Activated naive CD8-positive, alpha-beta T cell (primary cell): ENCODE results near the gene HEXIM2.

Experiments
- H3K27ac Mint-ChIP-seq: one replicate; pipeline ENCODE4 v1.8.0; 2021; ENCODE audit warnings: mixed read lengths
- H3K27me3 Mint-ChIP-seq: one replicate; pipeline ENCODE4 v1.8.0; 2021; ENCODE audit warnings: mixed read lengths
- H3K36me3 Mint-ChIP-seq: one replicate; pipeline ENCODE4 v1.8.0; 2021; ENCODE audit warnings: mixed read lengths
- H3K4me1 Mint-ChIP-seq: one replicate; pipeline ENCODE4 v1.8.0; 2021; ENCODE audit warnings: low read depth, mixed read lengths
- H3K4me3 Mint-ChIP-seq: one replicate; pipeline ENCODE4 v1.8.0; 2021; ENCODE audit warnings: mild to moderate bottlenecking, mixed read lengths
- H3K9me3 Mint-ChIP-seq: one replicate; pipeline ENCODE4 v1.8.0; 2021; ENCODE audit warnings: low read depth, mixed read lengths

Gene HEXIM2

DNA sequence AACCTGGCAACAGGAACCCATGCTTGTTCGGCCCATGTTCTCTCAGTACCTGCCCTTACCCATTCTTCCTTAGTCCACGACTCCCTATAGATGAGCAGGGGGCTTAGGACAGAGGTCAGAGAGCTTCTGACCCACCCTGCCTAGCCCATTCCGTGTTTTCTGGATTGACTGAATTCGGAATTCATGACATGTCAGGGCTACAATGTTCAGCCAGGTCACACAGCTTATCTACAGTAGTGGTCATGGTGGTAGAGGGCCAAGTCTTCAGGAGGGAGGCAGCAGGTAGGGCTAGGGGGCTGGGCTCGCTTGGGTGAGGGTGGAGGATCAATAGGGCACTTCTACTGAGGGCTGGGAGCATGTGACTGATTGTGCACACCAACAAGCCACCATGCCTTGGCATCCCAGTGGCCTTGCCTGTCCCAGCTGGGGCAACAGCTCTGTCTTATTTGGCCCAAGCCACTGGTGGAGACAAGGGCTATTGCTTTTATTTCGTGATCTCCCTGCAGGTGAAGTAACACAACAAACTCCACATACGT lies 3.1 kb downstream of the HEXIM2 start:
- Mint-ChIP-seq H3K27me3 (no peaks in the 10 kb centered on the region), H3K4me3 (no peak overlapping the region), H3K36me3 (peaks cover 4% of the 10 kb centered on the region), H3K27ac (no peak overlapping the region), H3K9me3 (no peaks in the 10 kb centered on the region), H3K4me1 (peaks cover 14% of the 10 kb centered on the region)

DNA sequence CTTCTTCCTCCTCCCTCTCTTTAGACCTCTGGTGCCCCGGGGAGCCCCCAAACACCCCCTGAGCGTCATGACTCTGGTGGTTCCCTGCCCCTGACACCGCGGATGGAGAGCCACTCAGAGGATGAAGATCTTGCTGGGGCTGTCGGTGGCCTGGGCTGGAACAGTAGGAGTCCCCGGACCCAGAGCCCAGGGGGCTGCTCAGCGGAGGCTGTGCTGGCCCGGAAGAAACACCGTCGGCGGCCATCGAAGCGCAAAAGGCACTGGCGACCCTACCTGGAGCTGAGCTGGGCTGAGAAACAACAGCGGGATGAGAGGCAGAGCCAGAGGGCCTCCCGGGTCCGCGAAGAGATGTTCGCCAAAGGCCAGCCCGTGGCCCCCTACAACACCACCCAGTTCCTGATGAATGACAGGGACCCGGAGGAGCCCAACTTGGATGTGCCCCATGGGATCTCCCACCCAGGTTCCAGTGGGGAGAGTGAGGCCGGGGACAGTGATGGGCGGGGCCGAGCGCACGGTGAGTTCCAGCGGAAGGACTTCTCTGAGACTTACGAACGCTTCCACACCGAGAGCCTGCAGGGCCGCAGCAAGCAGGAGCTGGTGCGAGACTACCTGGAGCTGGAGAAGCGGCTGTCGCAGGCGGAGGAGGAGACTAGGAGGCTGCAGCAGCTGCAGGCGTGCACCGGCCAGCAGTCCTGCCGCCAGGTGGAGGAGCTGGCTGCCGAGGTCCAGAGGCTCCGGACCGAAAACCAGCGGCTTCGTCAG lies 7.5 kb downstream of the HEXIM2 start:
- H3K4me3 Mint-ChIP-seq, result no peak overlapping the region

DNA sequence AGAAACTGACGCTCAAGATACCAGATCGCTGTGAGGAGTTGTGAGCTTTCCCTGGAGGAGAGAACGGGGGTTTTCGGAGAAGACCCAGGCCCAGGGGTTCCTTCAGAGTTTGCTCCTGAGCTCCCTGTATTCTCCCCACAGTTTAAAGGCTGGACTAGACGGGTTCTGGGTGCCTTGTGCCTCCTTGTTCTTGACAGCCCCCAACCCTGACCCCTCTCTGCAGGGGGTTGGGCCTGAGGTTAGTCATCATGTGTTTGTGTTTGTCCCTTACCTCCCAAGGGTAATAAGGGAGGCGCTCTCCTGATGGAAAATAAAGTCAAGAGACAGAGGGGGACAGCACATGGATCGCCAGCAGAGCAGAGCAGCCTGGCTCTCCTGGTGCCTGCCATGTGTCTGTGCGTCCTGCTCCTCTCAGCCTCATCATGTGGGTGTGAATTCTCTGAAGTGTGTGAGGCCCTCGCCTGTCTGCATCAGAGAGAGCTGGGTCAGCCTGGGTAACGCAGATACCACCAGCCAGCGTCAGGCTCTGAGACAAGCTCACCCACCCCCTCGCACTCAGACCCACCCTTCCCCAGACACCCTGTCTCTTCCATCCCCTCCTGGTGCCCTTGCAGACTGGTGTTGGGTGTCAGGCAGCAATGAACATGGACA lies 8.7 kb downstream of the HEXIM2 start:
- Mint-ChIP-seq H3K4me1 (peaks cover 22% of the 10 kb centered on the region), H3K27me3 (no peaks in the 10 kb centered on the region), H3K27ac (peak overlapping the region; percentile 61), H3K4me3 (no peak overlapping the region), H3K36me3 (peaks cover under 1% of the 10 kb centered on the region), H3K9me3 (no peaks in the 10 kb centered on the region)

More for the DNA sequence above, 7.5 kb downstream of the HEXIM2 start:
- Mint-ChIP-seq H3K27me3 (no peaks in the 10 kb centered on the region), H3K36me3 (peaks cover 4% of the 10 kb centered on the region), H3K27ac (no peak overlapping the region), H3K4me1 (peaks cover 25% of the 10 kb centered on the region), H3K9me3 (no peaks in the 10 kb centered on the region)

DNA sequence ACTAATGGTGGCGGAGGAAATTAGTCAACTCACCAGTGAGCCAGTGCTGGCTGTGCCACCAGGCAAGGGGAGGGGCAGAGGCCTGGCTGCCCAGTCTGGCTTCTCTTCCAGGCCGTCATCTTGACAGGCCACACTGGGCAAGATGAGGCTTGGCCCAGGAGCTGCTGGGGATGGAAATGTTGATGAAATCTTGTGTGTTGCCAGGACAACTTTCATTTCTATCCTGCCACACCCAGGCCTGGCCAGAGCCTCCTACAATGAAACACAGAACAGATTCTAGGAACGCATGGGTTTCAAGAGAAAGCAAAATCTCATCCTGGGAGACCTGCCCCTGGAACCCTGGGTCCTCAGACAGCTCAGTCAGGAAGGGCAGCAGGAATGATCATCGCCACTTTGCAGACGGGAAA lies 9.3 kb downstream of the HEXIM2 start:
- Mint-ChIP-seq H3K4me3 (no peak overlapping the region), H3K4me1 (peaks cover 21% of the 10 kb centered on the region), H3K36me3 (no peaks in the 10 kb centered on the region), H3K9me3 (no peaks in the 10 kb centered on the region), H3K27ac (peak overlapping the region; percentile 61), H3K27me3 (no peaks in the 10 kb centered on the region)

DNA sequence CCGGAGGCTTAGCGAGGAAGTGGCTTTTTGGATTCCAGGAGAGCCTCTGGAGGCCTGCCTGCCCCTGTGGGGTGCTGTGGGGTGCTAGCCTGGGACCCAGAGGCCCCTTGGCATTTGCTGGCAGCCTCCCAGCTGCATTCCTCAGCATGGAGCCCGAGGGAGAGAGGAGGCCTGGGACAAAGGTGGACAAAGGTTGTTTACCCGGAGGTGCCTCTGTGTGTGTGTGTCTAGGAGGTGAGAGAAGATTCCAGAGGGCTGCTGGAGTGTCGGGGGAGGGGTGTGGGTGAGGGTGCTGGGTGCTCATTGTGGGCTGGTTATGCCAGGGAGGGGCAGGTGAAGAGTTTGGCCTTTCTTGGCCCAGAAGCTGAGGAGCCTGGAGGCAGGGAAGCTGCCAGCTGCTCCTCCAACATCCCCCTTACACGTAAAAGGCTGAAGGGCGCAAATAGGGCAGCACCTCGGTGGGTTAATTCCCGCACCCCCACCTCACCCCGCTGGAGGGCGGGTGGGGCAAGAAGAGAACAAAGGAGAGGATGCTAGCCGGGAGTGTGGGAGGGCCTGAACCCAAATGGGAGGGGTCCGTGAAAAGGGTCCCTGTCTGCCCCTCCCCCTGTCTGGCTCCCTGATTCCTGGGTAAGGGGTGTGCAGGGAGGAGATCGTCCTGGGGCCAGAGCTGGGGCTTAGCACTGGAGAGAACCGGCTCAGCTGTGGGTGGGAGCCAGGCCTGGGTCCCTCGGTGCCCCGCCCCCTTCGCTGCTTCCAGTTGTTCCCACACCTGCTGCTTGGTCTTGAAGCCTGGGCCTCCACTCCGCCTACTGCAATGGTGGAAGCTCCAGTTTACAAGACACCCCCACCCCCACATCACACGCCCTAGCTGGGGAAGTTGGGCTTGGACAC lies 9.9 kb downstream of the HEXIM2 start:
- Mint-ChIP-seq H3K27me3 (no peaks in the 10 kb centered on the region), H3K27ac (peak overlapping the region; percentile 61), H3K36me3 (no peaks in the 10 kb centered on the region), H3K4me1 (peaks cover 21% of the 10 kb centered on the region), H3K4me3 (no peak overlapping the region), H3K9me3 (no peaks in the 10 kb centered on the region)

DNA sequence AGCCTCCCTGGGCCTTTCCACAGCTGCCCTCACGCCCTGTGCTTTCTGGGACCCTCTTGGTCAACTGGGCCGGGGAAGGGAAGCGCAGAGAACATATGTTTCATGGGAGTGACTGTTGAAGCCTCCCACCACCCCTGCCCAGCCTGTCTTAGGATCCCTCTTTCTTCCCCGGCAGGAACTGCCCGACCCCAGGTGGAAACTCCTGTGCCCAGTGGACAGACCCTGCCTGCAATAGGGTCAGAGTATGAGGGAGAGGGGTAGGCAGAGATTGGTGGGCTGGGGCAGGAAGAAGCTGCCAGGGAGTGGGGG lies 10.5 kb downstream of the HEXIM2 start:
- Mint-ChIP-seq H3K9me3 (no peaks in the 10 kb centered on the region), H3K36me3 (no peaks in the 10 kb centered on the region), H3K4me3 (peak overlapping the region; percentile 76), H3K4me1 (peaks cover 21% of the 10 kb centered on the region), H3K27ac (peak overlapping the region; percentile 88), H3K27me3 (no peaks in the 10 kb centered on the region)

DNA sequence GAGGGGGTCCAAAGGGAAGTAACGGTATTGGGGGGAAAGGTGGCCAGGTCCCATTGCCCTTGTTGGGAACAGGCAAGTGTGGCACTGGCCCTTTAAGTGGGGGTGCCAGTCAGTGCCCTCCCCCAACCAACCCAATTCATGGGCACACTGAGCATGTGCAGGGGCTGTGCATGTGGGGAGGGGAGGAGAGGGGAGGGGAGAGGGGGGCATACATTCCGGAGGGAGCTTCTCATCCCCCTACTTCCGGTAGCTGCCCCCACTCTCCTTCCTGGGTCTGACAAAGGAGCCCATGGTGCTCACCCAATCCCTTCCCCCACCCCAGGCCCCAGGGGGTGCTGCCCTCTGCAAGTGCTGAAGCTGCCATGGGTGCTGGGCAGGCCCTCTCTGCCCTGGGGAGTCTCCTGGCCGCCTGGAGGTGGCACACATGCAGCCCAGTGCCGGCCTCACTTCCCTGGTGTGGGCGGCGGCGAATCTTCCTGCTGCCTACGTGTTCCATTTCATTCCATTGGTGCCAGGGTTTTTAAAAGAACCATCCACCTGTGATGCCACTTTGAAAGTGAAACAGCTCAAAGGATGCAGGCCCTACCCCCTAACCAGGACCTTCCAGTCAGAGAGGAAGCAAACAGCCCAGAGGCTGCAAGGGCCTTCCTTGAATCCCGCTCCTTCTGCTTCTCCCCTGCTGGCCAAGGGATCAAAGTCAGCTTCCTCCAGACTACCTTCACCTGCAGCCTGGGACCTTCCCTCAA lies 11.0 kb downstream of the HEXIM2 start:
- Mint-ChIP-seq H3K27ac (peak overlapping the region; percentile 88), H3K4me1 (peaks cover 21% of the 10 kb centered on the region), H3K4me3 (peak overlapping the region; percentile 76), H3K36me3 (no peaks in the 10 kb centered on the region), H3K9me3 (no peaks in the 10 kb centered on the region), H3K27me3 (no peaks in the 10 kb centered on the region)

DNA sequence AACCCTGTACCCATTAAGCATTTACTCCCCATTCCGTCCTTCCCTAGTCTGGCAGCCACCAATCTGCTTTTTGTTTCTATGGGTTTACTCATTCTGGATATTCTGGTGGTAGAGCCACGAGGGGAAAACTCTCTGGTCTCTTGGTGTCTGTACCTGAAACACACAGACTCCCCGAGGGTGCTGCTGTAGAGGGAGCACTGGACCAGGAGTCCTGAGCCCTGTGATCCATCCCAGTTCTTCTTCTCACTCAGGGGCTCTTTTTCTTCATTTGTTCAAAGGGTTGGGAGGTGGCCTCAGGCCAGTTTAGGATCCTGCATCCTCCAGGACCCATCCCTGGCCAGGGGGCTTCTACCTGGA lies 14.1 kb downstream of the HEXIM2 start:
- no peaks in the 10 kb centered on the region for H3K9me3 Mint-ChIP-seq
- no peaks in the 10 kb centered on the region for H3K27me3 Mint-ChIP-seq
- H3K36me3 Mint-ChIP-seq, result no peaks in the 10 kb centered on the region
- H3K4me3 Mint-ChIP-seq, result no peak overlapping the region
- peaks cover 19% of the 10 kb centered on the region for H3K4me1 Mint-ChIP-seq
- no peak overlapping the region for H3K27ac Mint-ChIP-seq

DNA sequence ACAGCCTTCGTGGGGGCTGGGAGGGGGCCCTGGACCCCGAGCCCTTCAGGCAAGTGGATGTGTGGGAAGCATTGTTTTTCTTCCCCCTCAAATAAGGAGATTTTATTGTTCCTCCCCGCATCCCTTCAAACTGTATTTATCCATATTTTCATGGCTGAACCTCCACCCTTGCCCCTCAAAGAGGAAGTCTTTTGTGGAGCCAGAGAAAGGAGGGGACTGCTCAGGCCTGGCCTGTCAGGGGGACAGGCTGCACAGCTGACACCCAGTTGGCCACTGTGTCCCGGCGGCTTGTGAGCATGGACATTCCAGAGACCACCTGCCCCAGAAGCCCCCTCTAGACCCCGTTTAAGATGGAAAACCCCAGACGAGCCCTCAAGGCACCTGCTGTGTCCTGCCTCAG lies 15.9 kb downstream of the HEXIM2 start:
- no peaks in the 10 kb centered on the region for H3K36me3 Mint-ChIP-seq
- H3K9me3 Mint-ChIP-seq, result no peaks in the 10 kb centered on the region

DNA sequence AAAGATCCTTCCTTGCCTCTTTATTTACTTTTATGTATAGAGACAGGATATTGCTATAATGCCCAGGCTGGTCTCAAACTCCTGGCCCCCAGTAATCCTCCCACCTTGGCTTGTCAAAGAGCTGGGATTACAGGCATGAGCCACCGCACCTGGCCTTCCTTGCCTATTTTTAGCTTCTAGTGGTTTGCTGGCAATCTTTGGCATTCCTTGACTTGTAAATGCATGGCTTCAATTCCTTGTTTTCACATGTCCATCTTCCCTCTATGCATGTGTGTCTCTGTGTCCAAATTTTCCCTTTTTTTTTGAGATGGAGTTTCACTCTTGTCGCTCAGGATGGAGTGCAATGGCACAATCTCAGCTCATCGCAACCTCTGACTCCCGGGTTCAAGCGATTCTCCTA lies 22.5 kb downstream of the HEXIM2 start:
- H3K4me1 Mint-ChIP-seq, result no peaks in the 10 kb centered on the region
- H3K4me3 Mint-ChIP-seq, result no peak overlapping the region
- H3K9me3 Mint-ChIP-seq, result no peaks in the 10 kb centered on the region
- no peak overlapping the region for H3K27ac Mint-ChIP-seq
- no peaks in the 10 kb centered on the region for H3K27me3 Mint-ChIP-seq
- no peaks in the 10 kb centered on the region for H3K36me3 Mint-ChIP-seq

More for the DNA sequence above, 15.9 kb downstream of the HEXIM2 start:
- H3K4me1 Mint-ChIP-seq, result peaks cover 5% of the 10 kb centered on the region
- H3K4me3 Mint-ChIP-seq, result no peak overlapping the region
- no peak overlapping the region for H3K27ac Mint-ChIP-seq
- H3K27me3 Mint-ChIP-seq, result no peaks in the 10 kb centered on the region

DNA sequence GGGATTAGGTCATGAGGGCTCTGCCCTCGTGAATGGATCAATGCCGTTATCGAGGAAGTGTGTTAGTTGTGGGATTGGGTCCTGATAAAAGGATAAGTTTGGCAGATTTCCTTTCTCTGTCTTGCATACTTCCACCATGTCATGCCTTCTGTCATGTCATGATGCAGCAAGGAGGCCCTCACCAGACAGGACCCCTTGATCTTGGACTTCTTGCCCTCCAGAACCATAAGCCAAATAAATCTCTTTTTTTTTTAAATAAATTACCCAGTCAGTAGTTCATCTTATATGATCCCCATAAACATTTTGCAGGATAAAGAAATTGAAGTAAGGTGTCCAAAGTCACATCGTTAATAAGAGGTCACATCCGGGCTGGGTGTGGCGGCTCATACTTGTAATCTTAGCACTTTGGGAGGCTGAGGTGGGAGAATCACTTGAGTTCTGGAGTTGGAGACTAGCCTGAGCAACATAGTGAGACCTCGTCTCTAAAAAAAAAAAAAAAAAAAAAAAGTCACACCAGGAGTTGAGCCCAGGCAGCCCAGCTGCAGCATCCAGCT lies 25.2 kb downstream of the HEXIM2 start:
- Mint-ChIP-seq H3K4me3 (no peak overlapping the region), H3K27ac (no peak overlapping the region), H3K4me1 (no peaks in the 10 kb centered on the region), H3K9me3 (no peaks in the 10 kb centered on the region), H3K36me3 (no peaks in the 10 kb centered on the region), H3K27me3 (no peaks in the 10 kb centered on the region)

DNA sequence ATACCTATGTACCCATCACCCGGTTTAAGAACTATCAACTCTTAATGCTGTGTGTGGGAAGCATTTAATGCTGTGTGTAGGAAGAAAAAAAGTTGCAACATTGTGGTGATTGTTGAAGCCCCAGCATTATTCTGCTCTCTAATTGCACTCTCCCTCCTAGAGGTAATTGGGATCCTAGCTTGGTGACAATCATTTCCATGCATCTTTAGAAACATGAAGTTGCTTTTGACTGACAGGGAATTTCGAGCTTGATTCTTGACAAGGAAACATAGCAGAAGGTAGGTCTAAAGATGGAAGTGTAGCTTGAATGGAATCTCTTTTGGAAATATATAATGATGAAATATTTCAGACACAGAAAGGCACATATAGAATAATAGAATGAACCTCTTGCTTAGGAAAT lies 27.3 kb downstream of the HEXIM2 start:
- Mint-ChIP-seq H3K36me3 (no peaks in the 10 kb centered on the region), H3K4me3 (no peak overlapping the region), H3K27ac (no peak overlapping the region), H3K27me3 (no peaks in the 10 kb centered on the region), H3K9me3 (no peaks in the 10 kb centered on the region), H3K4me1 (no peaks in the 10 kb centered on the region)

DNA sequence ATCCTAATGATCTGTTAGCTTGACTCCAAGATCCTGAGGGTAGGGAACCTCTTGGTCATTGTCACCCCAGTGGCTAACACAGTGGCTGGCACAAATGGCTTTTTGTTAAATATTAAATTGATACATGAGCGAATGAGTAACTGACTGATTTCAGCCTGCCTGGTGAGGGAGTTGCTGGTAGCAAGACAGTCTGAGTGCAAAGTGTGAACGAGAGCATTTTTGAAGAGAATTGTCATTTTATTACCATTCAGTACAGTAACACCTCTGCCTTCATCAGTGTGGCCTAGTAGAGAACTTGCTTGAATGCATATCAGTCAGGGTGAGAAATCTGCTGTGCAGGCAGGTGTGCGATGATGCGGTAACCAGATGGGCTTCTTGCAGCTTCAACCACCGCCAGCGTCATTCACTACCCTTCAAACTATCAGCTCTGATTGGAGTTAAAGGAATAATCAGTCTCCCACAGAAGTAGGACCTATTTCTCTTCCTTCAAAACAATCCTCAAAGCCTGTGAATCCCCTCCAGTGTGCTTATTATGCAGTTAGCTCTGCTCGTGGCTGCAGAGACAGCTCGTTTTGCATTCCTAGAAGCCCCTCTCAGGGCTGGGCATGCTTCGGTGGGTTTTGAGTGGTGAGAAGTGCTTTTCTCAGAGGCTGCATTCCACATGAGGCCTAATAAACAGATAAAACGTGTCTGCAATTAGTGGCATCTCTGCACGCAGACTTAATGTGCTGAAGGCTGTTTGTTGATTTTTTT lies 29.0 kb downstream of the HEXIM2 start:
- H3K4me3 Mint-ChIP-seq, result no peak overlapping the region
- H3K9me3 Mint-ChIP-seq, result no peaks in the 10 kb centered on the region
- no peaks in the 10 kb centered on the region for H3K27me3 Mint-ChIP-seq
- no peaks in the 10 kb centered on the region for H3K4me1 Mint-ChIP-seq
- H3K36me3 Mint-ChIP-seq, result no peaks in the 10 kb centered on the region
- H3K27ac Mint-ChIP-seq, result no peak overlapping the region

DNA sequence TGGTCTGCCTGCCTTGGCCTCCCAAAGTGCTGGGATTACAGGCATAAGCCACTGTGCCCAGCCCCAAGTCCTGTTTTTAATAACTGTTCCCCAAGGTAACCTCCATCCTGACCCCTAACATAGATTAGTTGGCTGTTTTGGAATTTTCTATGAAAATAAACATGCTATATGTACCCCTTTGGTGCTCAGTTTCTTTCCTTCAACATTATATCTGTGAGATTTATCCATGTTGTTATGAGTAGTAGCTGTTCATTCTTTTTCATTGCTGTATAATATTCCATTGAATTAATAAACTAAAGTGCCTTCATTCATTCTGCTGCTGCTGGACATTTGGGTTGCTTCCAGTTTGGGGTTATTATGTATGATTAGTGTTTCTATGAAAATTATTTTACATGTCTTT lies 33.7 kb downstream of the HEXIM2 start:
- H3K4me3 Mint-ChIP-seq, result no peak overlapping the region
- H3K4me1 Mint-ChIP-seq, result peaks cover 3% of the 10 kb centered on the region
- H3K27ac Mint-ChIP-seq, result no peak overlapping the region

More for the DNA sequence above, 33.7 kb downstream of the HEXIM2 start:
- H3K27me3 Mint-ChIP-seq, result no peaks in the 10 kb centered on the region
- no peaks in the 10 kb centered on the region for H3K36me3 Mint-ChIP-seq
- no peaks in the 10 kb centered on the region for H3K9me3 Mint-ChIP-seq
